WI38 (cell line): ENCODE results near the gene AURKB.

Source experiments
- H3K4me3 ChIP-seq: 2 replicates; pipeline ENCODE4 v1.5.1; 2011; ENCODE audit warnings: low read depth, mild to moderate bottlenecking, control low read depth, low read length
- CTCF ChIP-seq: IDR thresholded peaks from 2 replicates; pipeline ENCODE4 v1.5.1; 2012; ENCODE audit warnings: low read depth, mild to moderate bottlenecking, control low read depth, low read length

AURKB gene

GRCh38 chr17:8234361-8235270 is 24.2 kb upstream of the AURKB start:
- no peak for TF ChIP-seq CTCF
- no peak overlapping the region for H3K4me3 ChIP-seq

DNA sequence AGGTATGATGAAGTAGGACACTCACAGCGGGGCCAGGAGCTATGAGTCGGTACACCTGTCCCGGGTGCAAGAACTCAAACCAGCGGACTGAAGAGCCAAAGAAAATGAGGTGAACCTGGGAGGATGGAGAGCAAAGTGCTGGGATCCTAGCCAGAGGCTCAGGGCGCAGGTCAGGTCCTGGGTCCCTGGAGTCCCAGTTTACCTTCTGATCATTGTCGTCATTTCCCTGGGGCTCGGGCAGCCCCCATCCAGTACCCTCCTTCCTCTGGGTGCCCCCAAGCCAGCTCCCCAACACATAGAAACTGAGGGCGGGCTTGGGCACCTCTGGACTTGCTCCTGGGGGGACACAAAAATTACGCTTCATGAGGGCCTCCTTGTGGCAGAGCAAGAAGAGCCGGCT is 21.3 kb upstream of the AURKB start:
- no peak overlapping the region for H3K4me3 ChIP-seq
- TF ChIP-seq CTCF, result no peak

DNA sequence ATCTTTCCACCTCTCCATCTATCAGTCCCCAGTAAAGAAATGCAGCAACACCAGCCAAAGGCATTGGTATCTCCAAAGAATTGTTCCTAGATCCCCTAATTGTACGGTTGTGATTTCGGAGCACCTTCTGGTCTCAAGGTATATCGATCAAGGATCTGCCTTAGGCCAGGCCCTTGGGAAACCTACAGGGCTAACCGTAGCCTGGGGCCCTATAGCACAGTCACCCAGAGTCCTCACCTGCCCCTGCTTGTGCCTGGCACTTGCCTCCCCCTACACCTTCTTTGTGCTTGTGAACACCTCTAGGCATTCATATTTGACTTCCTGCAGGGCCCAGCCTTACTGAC is 16.8 kb upstream of the AURKB start:
- no peak for TF ChIP-seq CTCF
- H3K4me3 ChIP-seq, result peak overlapping the region; percentile 47

DNA sequence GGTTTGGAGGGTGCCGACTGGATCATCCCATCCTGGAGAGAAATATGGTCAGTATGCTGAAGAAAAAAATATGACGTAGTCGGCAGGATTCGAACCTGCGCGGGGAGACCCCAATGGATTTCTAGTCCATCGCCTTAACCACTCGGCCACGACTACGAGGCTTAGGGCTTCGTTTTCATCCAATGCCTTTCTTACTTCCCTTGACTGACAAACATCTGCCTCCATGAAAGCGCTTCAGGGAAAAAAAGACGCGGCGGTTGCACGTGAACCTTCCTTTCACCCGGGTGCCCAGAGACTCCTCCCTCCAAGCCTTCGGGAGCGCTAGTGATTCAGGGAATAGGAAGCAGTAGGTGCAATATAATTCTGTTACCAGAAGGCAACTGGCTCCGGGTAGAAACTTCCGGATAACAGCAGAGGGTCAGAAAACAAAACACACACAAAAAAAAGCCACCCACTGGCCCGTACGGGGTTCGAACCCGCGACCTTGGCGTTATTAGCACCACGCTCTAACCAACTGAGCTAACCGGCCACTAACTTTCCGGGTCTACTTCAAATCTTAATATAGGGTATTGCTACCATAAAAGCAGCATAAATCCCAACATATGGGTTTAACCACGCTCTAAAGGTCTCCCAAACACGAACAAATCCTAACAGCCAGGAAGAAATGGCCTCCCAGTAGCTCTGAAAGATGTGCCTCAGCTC is 16.3 kb upstream of the AURKB start:
- no peak for TF ChIP-seq CTCF
- peak overlapping the region; percentile 47 for H3K4me3 ChIP-seq

GRCh38 chr17:8225813-8226535 is 15.6 kb upstream of the AURKB start:
- H3K4me3 ChIP-seq, result peak overlapping the region; percentile 13; the same call in 1 of the 2 replicates

More at GRCh38 chr17:8225813-8226535, 15.6 kb upstream of the AURKB start:
- TF ChIP-seq CTCF, result no peak
